Nephron progenitor cell (in vitro differentiated cells): Measurements from ENCODE around the gene EXOC4.

ENCODE experiments used
- DNase-seq: peaks from one replicate; pipeline ENCODE4 v3.0.0; 2021
- H3K27ac Mint-ChIP-seq: 2 replicates; pipeline ENCODE4 v1.8.0; 2021; ENCODE audit warnings: mild to moderate bottlenecking, moderate library complexity, mixed read lengths
- H3K27me3 Mint-ChIP-seq: 2 replicates; pipeline ENCODE4 v1.8.0; 2021; ENCODE audit warnings: mild to moderate bottlenecking, low read depth, mixed read lengths; ENCODE audit not compliant: poor library complexity
- H3K36me3 Mint-ChIP-seq: 2 replicates; pipeline ENCODE4 v1.8.0; 2021; ENCODE audit warnings: low read depth, mixed read lengths
- H3K4me1 Mint-ChIP-seq: 2 replicates; pipeline ENCODE4 v1.8.0; 2021; ENCODE audit warnings: mixed read lengths
- H3K4me3 Mint-ChIP-seq: 2 replicates; pipeline ENCODE4 v1.8.0; 2021; ENCODE audit warnings: mild to moderate bottlenecking, moderate library complexity, mixed read lengths
- H3K9me3 Mint-ChIP-seq: 2 replicates; pipeline ENCODE4 v1.8.0; 2021; ENCODE audit warnings: mild to moderate bottlenecking, moderate library complexity, mixed read lengths
- CTCF ChIP-seq: fragments of 200-600 bp; sonication (generic); IDR thresholded peaks from 2 replicates; pipeline ENCODE4 v1.5.0; 2021; ENCODE audit warnings: antibody characterized with exemption

EXOC4 gene

DNA sequence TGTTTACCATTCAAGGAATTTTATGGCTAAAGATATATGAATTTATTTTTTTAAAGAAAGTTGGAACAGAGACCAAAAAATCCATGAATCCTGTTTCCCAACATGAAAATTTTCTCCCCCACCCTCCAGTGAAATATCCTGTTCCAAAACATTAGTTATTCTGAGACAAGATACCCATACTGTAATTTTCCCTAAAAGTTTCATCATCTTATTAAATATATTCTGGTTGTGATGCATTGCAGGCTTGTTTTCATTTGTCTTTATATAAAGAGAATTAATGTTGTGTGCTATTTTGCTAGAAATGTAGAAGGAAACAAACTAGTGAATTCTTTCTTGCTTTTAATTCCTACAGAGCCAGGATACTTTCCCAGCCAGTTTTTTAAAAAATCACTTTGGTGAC lies 106.6 kb downstream of the EXOC4 start:
- no peak for DNase-seq

DNA sequence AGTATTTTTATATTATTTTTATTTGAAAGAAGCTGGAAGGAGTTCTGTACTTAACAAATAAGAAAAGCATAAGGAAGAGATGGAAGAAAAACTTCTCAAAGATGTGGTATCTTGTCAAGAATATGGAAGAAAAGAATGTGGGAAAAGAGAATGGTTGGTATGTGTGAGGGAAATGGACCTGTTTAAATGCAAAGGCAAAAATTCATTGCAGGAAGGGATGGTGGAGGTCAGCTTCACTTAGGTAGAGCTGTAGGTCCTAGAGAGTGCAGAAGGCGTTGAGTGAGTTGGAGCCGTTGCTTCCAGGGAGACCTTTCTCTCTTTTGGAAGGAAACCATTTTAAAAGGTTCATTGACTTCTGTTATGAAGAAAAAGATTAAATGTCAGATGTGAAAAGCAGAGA lies 107.3 kb downstream of the EXOC4 start:
- DNase-seq, result no peak
- TF ChIP-seq CTCF, result no peak
- Mint-ChIP-seq H3K27me3 (no peaks in the 10 kb centered on the region), H3K4me3 (no peak overlapping the region), H3K36me3 (peaks cover 44% of the 10 kb centered on the region), H3K9me3 (peaks cover 17% of the 10 kb centered on the region), H3K27ac (no peak overlapping the region), H3K4me1 (no peaks in the 10 kb centered on the region)

More for the DNA sequence above, 106.6 kb downstream of the EXOC4 start:
- H3K27me3 Mint-ChIP-seq, result no peaks in the 10 kb centered on the region
- TF ChIP-seq CTCF, result no peak
- H3K36me3 Mint-ChIP-seq, result peaks cover 48% of the 10 kb centered on the region
- H3K4me3 Mint-ChIP-seq, result no peak overlapping the region
- H3K27ac Mint-ChIP-seq, result no peak overlapping the region
- no peaks in the 10 kb centered on the region for H3K4me1 Mint-ChIP-seq
- peaks cover 17% of the 10 kb centered on the region for H3K9me3 Mint-ChIP-seq

GRCh38 chr7:133361806-133362205 lies 108.9 kb downstream of the EXOC4 start:
- Mint-ChIP-seq H3K27me3 (no peaks in the 10 kb centered on the region), H3K9me3 (peaks cover 17% of the 10 kb centered on the region), H3K4me1 (no peaks in the 10 kb centered on the region), H3K4me3 (no peak overlapping the region), H3K36me3 (peaks cover 36% of the 10 kb centered on the region), H3K27ac (no peak overlapping the region)
- DNase-seq, result no peak
- no peak for TF ChIP-seq CTCF

- Mint-ChIP-seq H3K27ac (no peak overlapping the region), H3K27me3 (no peaks in the 10 kb centered on the region), H3K4me1 (peaks cover 8% of the 10 kb centered on the region), H3K9me3 (peaks cover 15% of the 10 kb centered on the region), H3K36me3 (peaks cover 22% of the 10 kb centered on the region), H3K4me3 (no peak overlapping the region)
- no peak for DNase-seq
- no peak for TF ChIP-seq CTCF
Observed at GRCh38 chr7:133364959-133365690, 112.2 kb downstream of the EXOC4 start.

DNA sequence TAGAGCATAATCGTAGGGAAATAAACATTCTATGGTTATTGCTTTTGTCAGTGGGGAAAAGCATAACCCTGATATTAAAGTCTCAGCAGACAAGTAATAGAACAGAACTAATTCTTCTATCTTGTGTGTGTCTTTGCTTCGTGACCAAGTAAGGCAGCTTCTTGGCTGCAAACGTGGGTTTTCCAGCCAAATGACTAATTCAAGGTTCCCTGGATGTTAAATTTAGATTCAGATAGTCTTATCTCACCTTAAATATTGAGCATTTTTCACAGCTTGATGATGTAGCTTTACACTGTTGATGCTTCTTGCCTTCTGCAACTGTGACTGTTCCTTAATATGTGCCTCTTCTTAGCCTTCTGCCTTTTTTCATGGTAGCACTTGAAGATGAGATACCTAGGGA lies 113.0 kb downstream of the EXOC4 start:
- H3K9me3 Mint-ChIP-seq, result peaks cover 10% of the 10 kb centered on the region
- H3K27ac Mint-ChIP-seq, result no peak overlapping the region
- H3K27me3 Mint-ChIP-seq, result no peaks in the 10 kb centered on the region
- H3K4me3 Mint-ChIP-seq, result no peak overlapping the region
- no peak for TF ChIP-seq CTCF
- peaks cover 15% of the 10 kb centered on the region for H3K4me1 Mint-ChIP-seq
- H3K36me3 Mint-ChIP-seq, result peaks cover 14% of the 10 kb centered on the region
- no peak for DNase-seq

GRCh38 chr7:133367561-133367960 lies 114.7 kb downstream of the EXOC4 start:
- no peak for TF ChIP-seq CTCF
- Mint-ChIP-seq H3K4me1 (peaks cover 16% of the 10 kb centered on the region), H3K4me3 (no peak overlapping the region), H3K36me3 (no peaks in the 10 kb centered on the region), H3K9me3 (no peaks in the 10 kb centered on the region), H3K27me3 (no peaks in the 10 kb centered on the region), H3K27ac (no peak overlapping the region)
- no peak for DNase-seq
